ENCODE results near the gene SNUPN. TPM values are rescaled to one million over a fixed set of nuclear protein-coding genes. Genes with fewer than 3 reads are reported as not detected.

The SNUPN gene
- total and polyA plus RNA-seq, 2 of the 8 experiments (the other 6 are each of a cell fraction or from before 2014, with no cell fraction given), result 13.3 to 28.2 TPM

DNA sequence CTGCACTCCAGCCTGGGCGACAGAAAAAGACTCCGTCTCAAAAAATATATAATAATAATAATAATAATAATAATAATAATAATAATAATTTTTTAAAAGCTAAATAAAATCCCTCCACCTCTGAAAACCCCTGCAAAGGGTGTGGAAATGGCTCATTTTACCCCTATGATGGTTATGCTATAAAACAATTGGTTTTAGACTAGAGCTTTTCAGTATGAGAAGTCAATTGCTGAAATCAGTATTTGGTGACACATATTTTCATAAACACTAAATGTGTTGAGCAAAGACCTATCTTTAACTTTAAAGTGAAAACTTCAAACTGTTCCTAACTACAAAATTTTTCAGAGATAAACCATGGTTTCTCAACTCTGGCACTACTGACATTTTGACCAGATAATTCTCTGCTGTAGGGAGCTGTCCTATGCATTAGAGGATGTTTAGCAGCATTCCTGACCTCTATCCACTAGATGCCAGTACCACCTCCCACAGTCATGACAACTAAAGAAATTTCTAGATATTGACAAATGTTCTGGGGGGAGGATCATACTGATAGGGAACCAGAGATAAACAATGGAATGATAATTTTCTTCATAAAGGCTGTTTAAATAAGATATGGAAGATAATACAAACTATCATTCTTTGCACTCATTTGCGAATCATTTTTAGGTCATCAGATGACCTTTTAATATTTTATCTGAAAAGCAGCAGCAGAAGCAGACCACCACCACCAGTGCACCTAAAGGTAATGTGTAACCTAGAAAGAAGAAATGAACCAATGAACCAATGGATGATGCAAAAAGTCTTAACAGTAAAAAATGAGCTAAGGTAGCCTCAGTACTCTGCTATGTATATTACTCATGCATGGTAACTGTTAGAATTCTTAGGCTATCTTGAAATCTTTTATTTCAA lies 60.2 kb downstream of the SNUPN start:
- peaks cover 9 to 83% of the 10 kb centered on the region in 2 experiments for H3K79me2 ChIP-seq (ENCODE audit: control insufficient read depth in 1 of 2, insufficient read depth in 2 of 2, low read length in 2 of 2)
- POLR2A ChIA-PET (ENCODE audit: partially characterized antibody), result interaction anchor here (0.8 to 1.7 kb wide), 3 partner anchors 9 to 14 kb away, joined by 3 to 8 read pairs (median 3); partner anchors contain the start of gene PTPN9

More for the DNA sequence above, 60.2 kb downstream of the SNUPN start:
- FAIRE-seq (no peak), DNase-seq (ENCODE audit: low read depth in 1 of 2, low spot score in 2 of 2) (no peak)
- Histone ChIP-seq H2BK5ac (ENCODE audit: low read depth, low read length) (no peak overlapping the region), H3K23me2 (ENCODE audit: low read depth, low read length) (no peaks in the 10 kb centered on the region), H3K23ac (ENCODE audit: insufficient read length) (no peak overlapping the region), H2AFZ (ENCODE audit: low read length) (no peak overlapping the region), H3K4me2 (ENCODE audit: insufficient read depth in 1 of 2, low read depth in 2 of 2, low read length in 2 of 2) (no peak overlapping the region), H3K4ac (replicated peaks; ENCODE audit: insufficient read length, low read depth, low read length) (no peak overlapping the region), H2BK120ac (replicated peaks; ENCODE audit: low read depth, low read length) (no peak overlapping the region), H3K56ac (replicated peaks; ENCODE audit: insufficient read length, low read depth, low read length) (no peak overlapping the region), H4K8ac (ENCODE audit: extremely low read depth, insufficient read depth, low read length) (no peak overlapping the region), H3K4me3 (ENCODE audit: extremely low read depth in 1 of 4, insufficient read depth in 2 of 4, low read depth in 3 of 4, low read length in 4 of 4) (no peak overlapping the region), H3K18ac (ENCODE audit: extremely low read depth, low read length) (no peak overlapping the region), H4K91ac (replicated peaks; ENCODE audit: insufficient read length, low read length) (no peak overlapping the region), H3K27ac (ENCODE audit: low read depth, low read length) (no peak overlapping the region), H4K20me1 (replicated peaks in 1 of 2; ENCODE audit: control insufficient read depth in 1 of 2, insufficient read depth in 2 of 2, low read length in 2 of 2) (peaks cover 1 to 3% of the 10 kb centered on the region in 2 experiments), H2BK12ac (ENCODE audit: low read depth, low read length) (no peak overlapping the region), H2BK20ac (ENCODE audit: low read length) (no peak overlapping the region), H2BK15ac (ENCODE audit: low read length) (no peak overlapping the region), H3K9ac (replicated peaks in 1 of 4; ENCODE audit: extremely low read depth in 1 of 4, low read depth in 3 of 4, low read length in 3 of 4) (no peak overlapping the region), H2AK5ac (ENCODE audit: low read depth, low read length) (no peak overlapping the region), H3K14ac (ENCODE audit: insufficient read length) (no peak overlapping the region), H3K9me3 (ENCODE audit: insufficient read depth in 2 of 2, low read depth in 1 of 2, low read length in 1 of 2) (no peaks in the 10 kb centered on the region), H3K79me1 (ENCODE audit: low read depth, low read length) (no peaks in the 10 kb centered on the region; the same call in 1 of the 2 replicates), H3K27me3 (replicated peaks in 1 of 4; ENCODE audit: control insufficient read depth in 3 of 4, extremely low read depth in 1 of 4, insufficient read depth in 3 of 4, low read length in 3 of 4) (no peaks in the 10 kb centered on the region), H4K5ac (ENCODE audit: insufficient read length, low read depth, low read length) (no peak overlapping the region), H3K4me1 (replicated peaks in 1 of 4; ENCODE audit: control insufficient read depth in 3 of 4, insufficient read depth in 4 of 4, low read length in 3 of 4) (peaks cover 0 to 2% (median 0%) of the 10 kb centered on the region in 4 experiments; a peak in 2 of 7 replicates), H3K36me3 (ENCODE audit: control insufficient read depth in 2 of 4, insufficient read depth in 4 of 4, low read length in 3 of 4) (peaks cover 0 to 4% (median 2%) of the 10 kb centered on the region in 4 experiments; a peak in 2 of 8 replicates)
- 94% methylated on average over 3 of the region's 3 CpGs; no CpG with 5 or more reads in 1 of the 2 experiments for WGBS, 2 experiments (ENCODE audit: extremely low coverage in 1 of 2, insufficient coverage in 1 of 2, insufficient read length in 1 of 2, insufficient replicate concordance in 2 of 2, low coverage in 1 of 2, low lambda C conversion rate in 2 of 2, missing lambda C conversion rate in 1 of 2)
- TF ChIP-seq SAP30 (IDR thresholded peaks at IDR 0.05; ENCODE audit: insufficient read depth, insufficient replicate concordance, low read length) (no peak), RAD21 (IDR thresholded peaks at IDR 0.05 in 1 of 2, conservative IDR thresholded peaks at IDR 0.05 in 1 of 2; ENCODE audit: low read depth in 2 of 2, low read length in 2 of 2) (peak in 1 of 2 experiments; percentile 11; a peak in 1 of 4 replicates), SP4 (IDR thresholded peaks at IDR 0.05; ENCODE audit: low read length) (no peak)
- CTCF ChIA-PET (ENCODE audit: partially characterized antibody), result interaction anchor here (0.8 to 2.0 kb wide), 5 partner anchors 12 to 54 kb away, joined by 3 to 10 read pairs (median 4); partner anchors contain the start of gene PTPN9

Measured in H1 (cell line).